Esophagus squamous epithelium (tissue), 4 donors: ENCODE measurements around the gene RANBP3.

Source experiments
- CTCF ChIP-seq, 6 experiments: fragments of 450-650 bp in 4 of 6; fragments of 200-600 bp in 2 of 6; sonication (generic) in 2 of 6; IDR thresholded peaks; one replicate each; pipeline ENCODE4 v1.5.1; 2016 to 2019; ENCODE audit warnings: antibody characterized with exemption in 6 of 6, mild to moderate bottlenecking in 4 of 6, moderate library complexity in 4 of 6
- POLR2A ChIP-seq, 4 donors: fragments of 450-650 bp; IDR thresholded peaks; one replicate each; pipeline ENCODE4 v1.6.1; 2017; ENCODE audit warnings: antibody characterized with exemption in 4 of 4, mild to moderate bottlenecking in 4 of 4, moderate library complexity in 3 of 4

- no peak for TF ChIP-seq CTCF (IDR thresholded peaks at IDR 0.05)
- no peak for TF ChIP-seq POLR2A (IDR thresholded peaks at IDR 0.05)
These were observed 40.4 kb downstream of the RANBP3 start for GRCh38 chr19:5937550-5937949.
